ENCODE results near the gene STX7.

DNA sequence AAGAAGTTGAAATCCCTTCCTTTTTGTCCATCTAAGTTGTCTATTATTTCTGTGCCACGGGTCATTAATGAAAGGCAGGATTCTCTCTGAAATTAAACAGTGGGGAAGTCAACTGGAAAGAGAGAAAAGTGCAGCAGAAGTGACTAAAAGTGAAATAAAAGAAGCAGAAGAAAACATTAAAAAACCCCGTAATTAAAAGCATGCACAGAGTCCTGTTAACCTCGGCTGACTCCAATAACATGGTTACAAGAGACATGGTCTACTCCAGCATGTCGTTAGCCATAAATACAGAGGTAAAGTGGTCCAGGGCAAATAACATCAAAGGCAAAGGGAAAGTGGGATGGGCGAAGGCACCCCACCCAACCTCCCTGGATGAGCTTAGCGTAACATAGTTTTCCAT is 98.6 kb downstream of the STX7 start:
- no peak for TF ChIP-seq POLR2A (IDR thresholded peaks at IDR 0.05)
- TF ChIP-seq, protein P1, sequence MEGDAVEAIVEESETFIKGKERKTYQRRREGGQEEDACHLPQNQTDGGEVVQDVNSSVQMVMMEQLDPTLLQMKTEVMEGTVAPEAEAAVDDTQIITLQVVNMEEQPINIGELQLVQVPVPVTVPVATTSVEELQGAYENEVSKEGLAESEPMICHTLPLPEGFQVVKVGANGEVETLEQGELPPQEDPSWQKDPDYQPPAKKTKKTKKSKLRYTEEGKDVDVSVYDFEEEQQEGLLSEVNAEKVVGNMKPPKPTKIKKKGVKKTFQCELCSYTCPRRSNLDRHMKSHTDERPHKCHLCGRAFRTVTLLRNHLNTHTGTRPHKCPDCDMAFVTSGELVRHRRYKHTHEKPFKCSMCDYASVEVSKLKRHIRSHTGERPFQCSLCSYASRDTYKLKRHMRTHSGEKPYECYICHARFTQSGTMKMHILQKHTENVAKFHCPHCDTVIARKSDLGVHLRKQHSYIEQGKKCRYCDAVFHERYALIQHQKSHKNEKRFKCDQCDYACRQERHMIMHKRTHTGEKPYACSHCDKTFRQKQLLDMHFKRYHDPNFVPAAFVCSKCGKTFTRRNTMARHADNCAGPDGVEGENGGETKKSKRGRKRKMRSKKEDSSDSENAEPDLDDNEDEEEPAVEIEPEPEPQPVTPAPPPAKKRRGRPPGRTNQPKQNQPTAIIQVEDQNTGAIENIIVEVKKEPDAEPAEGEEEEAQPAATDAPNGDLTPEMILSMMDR (IDR thresholded peaks at IDR 0.05), result no peak

Measured in testis (tissue), 2 donors.